Measurements from ENCODE around the gene ZC3HAV1. TPM values are rescaled to one million over a fixed set of nuclear protein-coding genes. Genes with fewer than 3 reads are reported as not detected.
"Not testable (repeated sequence)": the region's sequence is repeated elsewhere in the genome, so short reads cannot be mapped to it uniquely, and the experiment has no call there.

ZC3HAV1 gene
- total RNA-seq, 1 donor from 2014 or later: 6.8 TPM

- peak; percentile 79 for DNase-seq (ENCODE audit: low spot score)
- intact Hi-C loops (cut with DNase I): no loop called here
Observed at GRCh38 chr7:139035586-139036353, 73.8 kb downstream of the ZC3HAV1 start, which contains the start of gene ZC3HAV1L. Gene ZC3HAV1L, minus strand, starts transcription at chr7:139036042. Its CDS starts 25 bp downstream, at chr7:139036017.

GRCh38 chr7:139034855-139035585 is 74.5 kb downstream of the ZC3HAV1 start:
- DNase-seq (ENCODE audit: low spot score): peak; percentile 66
- intact Hi-C loops (cut with DNase I): no loop called here

- intact Hi-C loops (cut with DNase I): no loop called here
Observed at GRCh38 chr7:139034336-139034735, 75.2 kb downstream of the ZC3HAV1 start.

DNA sequence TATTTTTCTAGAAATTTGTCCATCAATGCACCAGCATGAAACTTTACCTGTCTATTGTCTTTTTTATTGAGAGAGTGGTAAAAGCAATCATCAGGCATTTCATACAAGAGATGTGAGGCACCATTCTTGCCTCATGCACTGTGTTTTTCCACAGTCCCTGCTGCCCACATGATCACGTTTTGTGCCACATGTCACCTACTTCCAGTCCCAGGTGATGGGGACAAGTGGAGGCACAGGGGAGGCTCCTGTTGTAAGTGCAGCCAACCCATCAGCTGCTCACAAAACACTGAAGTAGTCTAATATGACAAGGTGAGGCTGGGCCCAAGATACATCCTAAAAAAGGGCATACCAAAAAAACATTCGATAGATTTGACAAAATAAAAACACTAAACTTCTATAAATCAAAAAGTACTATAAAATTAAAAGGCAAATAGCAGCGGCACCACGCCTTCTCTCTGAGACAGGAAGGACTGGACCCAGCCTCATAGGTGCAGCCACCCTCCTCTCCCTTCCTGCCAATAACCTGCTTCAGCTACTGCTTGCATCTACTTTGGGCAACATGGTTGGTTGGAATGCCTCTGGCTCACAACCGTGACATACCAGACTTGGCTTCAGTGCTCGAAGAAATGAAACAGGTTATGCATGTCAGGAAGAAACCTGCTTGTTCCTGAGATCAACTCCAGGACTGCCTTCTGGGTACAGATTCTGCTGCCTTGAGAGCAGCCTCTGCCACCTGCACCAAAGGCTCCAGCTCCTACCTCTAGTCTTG is 76.0 kb downstream of the ZC3HAV1 start:
- intact Hi-C loops (cut with DNase I): no loop called here
- no peak for DNase-seq (ENCODE audit: low spot score)

More at GRCh38 chr7:139034336-139034735, 75.2 kb downstream of the ZC3HAV1 start:
- no peak for DNase-seq (ENCODE audit: low spot score)

DNA sequence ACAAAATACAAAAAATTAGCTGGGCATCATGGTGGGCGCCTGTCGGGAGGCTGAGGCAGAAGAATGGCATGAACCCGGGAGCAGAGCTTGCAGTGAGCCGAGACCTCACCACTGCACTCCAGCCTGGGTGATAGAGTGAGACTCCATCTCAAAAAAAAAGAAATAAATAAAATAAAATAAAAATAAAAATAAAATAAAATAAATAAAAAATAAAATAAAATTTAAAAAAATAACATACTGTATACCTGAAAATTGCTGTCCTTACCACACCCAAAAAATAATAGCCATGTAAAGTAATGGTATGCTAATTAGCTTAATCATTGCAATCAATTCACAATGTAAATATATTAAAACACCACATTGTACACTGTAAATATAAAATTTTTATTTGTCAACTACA is 77.0 kb downstream of the ZC3HAV1 start:
- DNase-seq (ENCODE audit: low spot score): no peak
- intact Hi-C loops (cut with DNase I): no loop called here

DNA sequence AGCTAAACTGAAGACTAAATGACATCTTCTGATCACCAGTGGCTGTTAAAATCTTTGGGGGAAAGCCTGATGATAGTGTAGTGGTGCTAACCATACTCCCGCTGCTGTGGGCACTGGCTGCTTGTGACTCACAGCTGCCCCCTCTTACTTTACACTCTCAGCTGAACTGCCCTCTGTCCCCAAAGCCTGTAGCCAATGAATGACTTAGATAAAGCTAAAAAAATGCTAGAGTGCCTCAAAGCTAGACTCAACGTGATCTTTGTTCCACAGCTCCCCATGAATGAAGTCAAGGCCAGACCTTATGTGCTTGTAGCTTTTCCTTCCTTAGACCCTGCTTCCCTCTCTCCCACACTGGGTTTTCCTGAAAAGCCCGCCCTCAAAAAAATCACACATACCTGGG is 80.2 kb downstream of the ZC3HAV1 start:
- no peak for DNase-seq (ENCODE audit: low spot score)
- intact Hi-C loops (cut with DNase I): no loop called here

- DNase-seq (ENCODE audit: low spot score): no peak
- intact Hi-C loops (cut with DNase I): no loop called here
Observed at GRCh38 chr7:139026551-139026950, 83.0 kb downstream of the ZC3HAV1 start.

GRCh38 chr7:139025861-139026260 is 83.7 kb downstream of the ZC3HAV1 start:
- intact Hi-C loops (cut with DNase I); DNase-seq (ENCODE audit: low spot score): not testable (repeated sequence)

DNA sequence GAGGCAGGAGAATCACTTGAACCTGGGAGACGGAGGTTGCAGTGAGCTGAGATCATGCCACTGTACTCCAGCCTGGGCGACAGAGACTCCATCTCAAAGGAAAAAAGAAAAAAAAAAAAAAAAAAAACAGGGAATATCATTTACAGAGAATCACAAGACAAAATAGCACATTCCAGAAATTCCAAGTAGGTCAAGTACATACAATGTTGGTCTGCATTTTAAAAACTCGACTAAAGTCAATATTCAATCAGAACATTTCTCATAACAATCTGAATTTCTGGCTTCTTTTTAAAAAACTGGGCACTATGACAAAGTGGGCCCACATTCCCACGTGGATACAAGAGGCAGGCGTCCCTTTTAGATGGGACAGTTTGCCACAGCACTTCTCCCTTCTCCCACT is 86.4 kb downstream of the ZC3HAV1 start:
- no peak for DNase-seq (ENCODE audit: low spot score)
- intact Hi-C loops (cut with DNase I): no loop called here

DNA sequence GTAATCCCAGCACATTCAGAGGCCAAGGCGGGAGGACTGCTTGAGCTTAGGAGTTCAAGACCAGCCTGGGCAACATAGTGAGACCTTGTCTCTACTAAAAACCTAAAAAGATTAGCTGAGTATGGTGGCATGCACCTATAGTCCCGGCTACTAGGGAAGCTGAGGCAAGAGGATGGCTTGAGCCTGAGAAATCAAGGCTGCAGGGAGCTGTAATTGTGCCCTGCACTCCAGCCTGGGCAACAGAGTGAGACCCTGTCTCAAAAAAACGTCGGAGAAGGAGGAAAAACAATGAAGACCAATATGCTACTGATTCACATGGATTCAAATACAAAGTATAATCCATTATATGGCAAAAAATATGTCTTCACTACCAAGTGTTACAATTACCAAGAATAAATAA is 87.2 kb downstream of the ZC3HAV1 start:
- DNase-seq (ENCODE audit: low spot score): no peak
- intact Hi-C loops (cut with DNase I): no loop called here

- intact Hi-C loops (cut with DNase I): no loop called here
- no peak for DNase-seq (ENCODE audit: low spot score)
Observed at GRCh38 chr7:139018910-139019309, 90.6 kb downstream of the ZC3HAV1 start.

- intact Hi-C loops (cut with DNase I): loop anchor here (2.0 kb wide), 1 partner anchor 58 kb away; no protein-coding TSS in a partner anchor
- DNase-seq (ENCODE audit: low spot score): no peak
Observed at GRCh38 chr7:139016931-139017511, 92.5 kb downstream of the ZC3HAV1 start.

DNA sequence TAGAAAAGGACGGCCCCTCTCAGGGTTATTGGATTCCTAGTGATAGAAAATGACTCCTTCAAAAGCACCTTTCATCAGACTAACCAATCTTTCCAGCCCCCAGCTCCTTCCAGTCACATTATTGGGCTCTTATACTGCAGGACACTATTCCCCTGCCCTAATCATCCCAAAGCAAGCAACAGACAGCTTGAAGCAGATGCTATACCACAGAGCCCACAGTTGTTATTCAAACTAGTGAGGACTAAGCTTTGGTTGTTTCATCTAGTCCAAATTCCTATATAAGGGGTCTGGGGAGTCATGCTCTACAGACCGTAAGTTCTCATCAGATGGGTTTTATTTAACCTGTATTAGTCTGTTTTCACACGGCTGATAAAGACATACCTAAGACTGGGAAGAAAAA is 98.1 kb downstream of the ZC3HAV1 start:
- intact Hi-C loops (cut with DNase I): no loop called here
- no peak for DNase-seq (ENCODE audit: low spot score)

DNA sequence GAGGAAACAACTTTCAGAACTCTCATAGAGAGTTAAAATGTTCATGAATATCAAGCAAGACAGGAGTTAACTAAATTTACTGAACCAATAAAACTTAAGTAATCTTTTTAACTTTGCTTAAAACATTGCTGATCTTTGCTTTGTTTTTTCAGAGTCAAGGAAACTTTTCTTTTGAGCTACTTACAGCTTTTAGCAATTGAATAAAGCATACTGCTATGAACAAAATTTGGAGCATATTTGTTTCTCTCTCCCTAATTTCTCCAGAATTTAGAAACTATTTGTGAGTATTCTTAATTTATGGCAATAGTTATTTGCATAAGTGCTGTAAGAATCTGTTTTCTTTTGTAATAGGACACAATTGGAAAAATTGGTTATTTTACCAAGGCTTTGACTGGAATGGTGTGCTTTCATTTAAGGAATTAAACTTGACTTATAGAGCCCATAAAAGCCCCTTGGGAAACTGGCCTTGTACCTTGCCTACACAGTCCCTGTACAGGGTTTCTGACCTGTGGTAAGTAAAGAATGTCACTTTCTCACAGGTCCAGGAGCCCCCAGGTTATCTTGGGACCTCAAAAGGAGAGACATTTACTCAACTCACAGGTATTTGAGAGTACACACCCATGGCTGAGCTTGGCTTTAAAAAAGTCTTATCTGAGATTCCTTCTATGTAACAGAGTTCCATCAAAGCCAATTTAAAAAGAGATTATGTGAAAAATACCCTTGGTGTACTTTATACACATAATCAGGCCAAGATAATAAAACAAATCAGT is 105.0 kb downstream of the ZC3HAV1 start:
- DNase-seq (ENCODE audit: low spot score): no peak
- intact Hi-C loops (cut with DNase I): no loop called here

GRCh38 chr7:138999414-138999813 is 110.1 kb downstream of the ZC3HAV1 start:
- intact Hi-C loops (cut with DNase I): no loop called here
- DNase-seq (ENCODE audit: low spot score): no peak

All from cardiac septum (tissue), 1 donor.